HL-60 (cell line): ENCODE measurements around the gene CLTB.

Source experiments
- DNase-seq, 2 experiments: peaks; one replicate each; pipeline ENCODE4 v3.0.0-alpha.2; 2010 to 2020; ENCODE audit warnings: low read depth in 1 of 2, low spot score in 1 of 2
- H3K27ac ChIP-seq: fragments of 250-450 bp; sonication (Bioruptor Pico); replicated peaks from 2 replicates; pipeline ENCODE4 v1.5.1; 2020; ENCODE audit warnings: mild to moderate bottlenecking, moderate library complexity
- H3K27me3 ChIP-seq: fragments of 250-450 bp; sonication (Bioruptor Pico); 2 replicates; pipeline ENCODE4 v1.5.1; 2021; ENCODE audit warnings: mild to moderate bottlenecking, moderate library complexity; ENCODE audit not compliant: insufficient read depth, poor library complexity, severe bottlenecking
- H3K4me3 ChIP-seq: replicated peaks from 2 replicates; pipeline ENCODE4 v1.5.1; 2011; ENCODE audit warnings: mild to moderate bottlenecking, control low read depth, low read length; ENCODE audit not compliant: insufficient read depth
- CTCF ChIP-seq: IDR thresholded peaks from one replicate; pipeline ENCODE4 v1.5.1; 2011; ENCODE audit warnings: low read length, control low read depth, inconsistent platforms; ENCODE audit not compliant: insufficient read depth
- GABPA ChIP-seq: IDR thresholded peaks from 2 replicates; pipeline ENCODE4 v1.6.1; 2012; ENCODE audit warnings: low read depth
- POLR2AphosphoS5 ChIP-seq: IDR thresholded peaks from 2 replicates; pipeline ENCODE4 v1.6.1; 2012; ENCODE audit warnings: low read depth
- REST ChIP-seq: IDR thresholded peaks from 2 replicates; pipeline ENCODE4 v1.6.1; 2012; ENCODE audit warnings: low read depth; ENCODE audit not compliant: insufficient replicate concordance
- SPI1 ChIP-seq: IDR thresholded peaks from 2 replicates; pipeline ENCODE4 v1.6.1; 2012; ENCODE audit warnings: low read depth, mild to moderate bottlenecking, borderline replicate concordance

Gene CLTB

GRCh38 chr5:176413709-176414191, 2.6 kb downstream of the CLTB start:
- H3K27me3 ChIP-seq: no peaks in the 10 kb centered on the region
- TF ChIP-seq SPI1: no peak
- TF ChIP-seq GABPA: no peak
- TF ChIP-seq POLR2AphosphoS5: no peak
- TF ChIP-seq CTCF: no peak
- TF ChIP-seq REST: no peak
- DNase-seq: no peak
- no peak overlapping the region for H3K4me3 ChIP-seq
- H3K27ac ChIP-seq: no peak overlapping the region

GRCh38 chr5:176413255-176413565, 3.1 kb downstream of the CLTB start:
- DNase-seq: no peak

More at GRCh38 chr5:176413255-176413565, 3.1 kb downstream of the CLTB start:
- Histone ChIP-seq H3K27ac (no peak overlapping the region), H3K27me3 (no peaks in the 10 kb centered on the region), H3K4me3 (no peak overlapping the region)
- no peak for TF ChIP-seq CTCF
- no peak for TF ChIP-seq GABPA
- TF ChIP-seq SPI1: no peak
- TF ChIP-seq POLR2AphosphoS5: no peak
- TF ChIP-seq REST: no peak
